Ishikawa (cell line): Measurements from ENCODE around the gene MCL1.
A peak's percentile ranks its signal among the peaks of the same experiment; 100 is the strongest.

Source experiments
- CEBPB ChIP-seq: IDR thresholded peaks from 2 replicates; pipeline ENCODE4 v1.6.1; 2012
- CREB1 ChIP-seq: IDR thresholded peaks from 2 replicates; pipeline ENCODE4 v1.6.1; 2012; ENCODE audit warnings: low read depth
- EGR1 ChIP-seq: IDR thresholded peaks from 2 replicates; pipeline ENCODE4 v1.6.1; 2012
- FOXM1 ChIP-seq: IDR thresholded peaks from 2 replicates; pipeline ENCODE4 v1.6.1; 2012; ENCODE audit warnings: low read depth, borderline replicate concordance
- REST ChIP-seq: IDR thresholded peaks from 2 replicates; pipeline ENCODE4 v1.6.1; 2012; ENCODE audit warnings: low read depth, mild to moderate bottlenecking
- TAF1 ChIP-seq: IDR thresholded peaks from 2 replicates; pipeline ENCODE4 v1.6.1; 2012; ENCODE audit warnings: low read depth, mild to moderate bottlenecking
- TCF12 ChIP-seq: IDR thresholded peaks from 2 replicates; pipeline ENCODE4 v1.6.1; 2012; ENCODE audit warnings: low read depth
- TF ChIP-seq, protein P1 (sequence below): IDR thresholded peaks from 2 replicates; pipeline ENCODE4 v1.6.1; 2012

DNA sequence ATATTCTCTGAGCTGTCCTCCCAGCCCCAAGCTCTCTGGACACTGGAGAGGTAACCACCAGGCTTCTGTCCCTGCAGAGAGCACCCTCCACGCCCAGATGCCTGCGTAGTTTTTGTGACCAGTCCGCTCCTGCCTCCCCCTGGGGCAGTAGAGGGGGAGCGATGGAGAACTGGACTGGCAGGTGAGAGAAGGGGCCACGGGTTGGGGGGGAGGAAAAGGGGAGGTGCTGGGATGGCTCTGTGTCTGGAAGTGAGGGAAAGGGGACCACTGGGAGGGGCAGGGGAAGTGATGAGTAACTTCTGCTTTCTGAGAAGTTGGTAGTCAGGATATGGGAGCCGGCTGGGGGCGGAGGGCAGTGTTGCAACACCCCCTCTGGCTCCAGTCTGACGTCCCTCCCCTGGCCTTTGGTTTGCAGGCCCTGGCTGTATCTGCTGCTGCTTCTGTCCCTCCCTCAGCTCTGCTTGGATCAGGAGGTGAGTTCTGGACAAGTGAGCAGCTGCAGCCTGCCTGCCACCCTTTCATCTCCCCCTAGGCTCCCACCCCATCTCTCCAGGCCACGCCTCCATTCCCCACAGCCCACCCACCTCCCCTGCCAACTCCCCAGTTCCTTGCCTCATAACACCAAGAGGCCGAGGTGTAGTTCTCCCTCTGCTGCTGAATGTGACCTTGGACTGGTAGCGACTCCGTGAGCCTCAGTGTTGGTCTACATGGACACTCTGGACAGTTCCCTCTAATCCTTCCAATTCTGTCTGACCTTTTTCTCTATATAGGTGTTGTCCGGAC, 27.1 kb downstream of the MCL1 start:
- TF ChIP-seq CEBPB (peak; percentile 54; the same call in 1 of the 2 replicates), EGR1 (no peak), TAF1 (no peak), FOXM1 (no peak), TCF12 (no peak), REST (peak; percentile 21; the same call in 1 of the 2 replicates), CREB1 (no peak)
- TF ChIP-seq, protein P1, sequence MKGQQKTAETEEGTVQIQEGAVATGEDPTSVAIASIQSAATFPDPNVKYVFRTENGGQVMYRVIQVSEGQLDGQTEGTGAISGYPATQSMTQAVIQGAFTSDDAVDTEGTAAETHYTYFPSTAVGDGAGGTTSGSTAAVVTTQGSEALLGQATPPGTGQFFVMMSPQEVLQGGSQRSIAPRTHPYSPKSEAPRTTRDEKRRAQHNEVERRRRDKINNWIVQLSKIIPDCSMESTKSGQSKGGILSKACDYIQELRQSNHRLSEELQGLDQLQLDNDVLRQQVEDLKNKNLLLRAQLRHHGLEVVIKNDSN = no peak
